Measurements from ENCODE around the gene CCDC110.

Gene CCDC110

GRCh38 chr4:185488650-185489049, 17.1 kb upstream of the CCDC110 start:
- DNase-seq (ENCODE audit: extremely low spot score): no peak
- POLR2A ChIA-PET: no interaction called here
- CTCF ChIA-PET: no interaction called here
- TF ChIP-seq FOXK2 (IDR thresholded peaks at IDR 0.05) (no peak), ELF4 (IDR thresholded peaks at IDR 0.05) (no peak), SUZ12 (IDR thresholded peaks at IDR 0.05) (no peak), BHLHE40 (IDR thresholded peaks at IDR 0.05; ENCODE audit: borderline replicate concordance) (no peak), LEF1 (IDR thresholded peaks at IDR 0.05; ENCODE audit: borderline replicate concordance) (no peak), FOXA1 (IDR thresholded peaks at IDR 0.05) (no peak), FOXM1 (IDR thresholded peaks at IDR 0.05; ENCODE audit: borderline replicate concordance) (no peak), NFRKB (IDR thresholded peaks at IDR 0.05) (no peak), SP1 (IDR thresholded peaks at IDR 0.05) (no peak), TARDBP (IDR thresholded peaks at IDR 0.05) (no peak), ARNT (IDR thresholded peaks at IDR 0.05) (no peak), ZNF384 (IDR thresholded peaks at IDR 0.05) (no peak), HDGF (IDR thresholded peaks at IDR 0.05; ENCODE audit: borderline replicate concordance) (no peak), L3MBTL2 (conservative IDR thresholded peaks at IDR 0.05) (no peak), CTBP1 (IDR thresholded peaks at IDR 0.05; ENCODE audit: borderline replicate concordance) (no peak), PKNOX1 (IDR thresholded peaks at IDR 0.05) (no peak)

GRCh38 chr4:185481401-185481800, 9.9 kb upstream of the CCDC110 start:
- no peak for TF ChIP-seq LEF1 (IDR thresholded peaks at IDR 0.05; ENCODE audit: borderline replicate concordance)
- POLR2A ChIA-PET: interaction anchor here (1.1 kb wide), 1 partner anchor 56 kb away, joined by 4 read pairs; no protein-coding TSS in a partner anchor
- CTCF ChIA-PET: interaction anchor here (0.6 kb wide), 1 partner anchor 117 kb away, joined by 3 read pairs; no protein-coding TSS in a partner anchor

GRCh38 chr4:185480016-185480732, 8.6 kb upstream of the CCDC110 start:
- no peak for DNase-seq (ENCODE audit: extremely low spot score)
- ChIA-PET CTCF (interaction anchor here (0.6 to 0.7 kb wide), 2 partner anchors 417 to 1005 kb away, joined by 3 to 4 read pairs; no protein-coding TSS in a partner anchor), POLR2A (no interaction called here)

More at GRCh38 chr4:185481401-185481800, 9.9 kb upstream of the CCDC110 start:
- DNase-seq (ENCODE audit: extremely low spot score): no peak

GRCh38 chr4:185479507-185479971, 8.0 kb upstream of the CCDC110 start:
- TF ChIP-seq ELF4 (IDR thresholded peaks at IDR 0.05): no peak
- TF ChIP-seq SP1 (IDR thresholded peaks at IDR 0.05): no peak
- no peak for TF ChIP-seq LEF1 (IDR thresholded peaks at IDR 0.05; ENCODE audit: borderline replicate concordance)
- no peak for TF ChIP-seq HDGF (IDR thresholded peaks at IDR 0.05; ENCODE audit: borderline replicate concordance)
- TF ChIP-seq SUZ12 (IDR thresholded peaks at IDR 0.05): no peak
- no peak for TF ChIP-seq PKNOX1 (IDR thresholded peaks at IDR 0.05)
- TF ChIP-seq L3MBTL2 (conservative IDR thresholded peaks at IDR 0.05): no peak
- TF ChIP-seq CTBP1 (IDR thresholded peaks at IDR 0.05; ENCODE audit: borderline replicate concordance): no peak
- no peak for TF ChIP-seq TARDBP (IDR thresholded peaks at IDR 0.05)
- TF ChIP-seq ZNF384 (IDR thresholded peaks at IDR 0.05): no peak
- TF ChIP-seq BHLHE40 (IDR thresholded peaks at IDR 0.05; ENCODE audit: borderline replicate concordance): no peak
- no peak for TF ChIP-seq FOXK2 (IDR thresholded peaks at IDR 0.05)
- TF ChIP-seq FOXM1 (IDR thresholded peaks at IDR 0.05; ENCODE audit: borderline replicate concordance): no peak
- TF ChIP-seq NFRKB (IDR thresholded peaks at IDR 0.05): no peak
- no peak for TF ChIP-seq FOXA1 (IDR thresholded peaks at IDR 0.05)
- TF ChIP-seq ARNT (IDR thresholded peaks at IDR 0.05): no peak
- POLR2A ChIA-PET: no interaction called here
- CTCF ChIA-PET: interaction anchor here (0.6 to 0.7 kb wide), 2 partner anchors 418 to 1004 kb away, joined by 3 to 4 read pairs; no protein-coding TSS in a partner anchor
- DNase-seq (ENCODE audit: extremely low spot score): no peak

More at GRCh38 chr4:185480016-185480732, 8.6 kb upstream of the CCDC110 start:
- TF ChIP-seq ZNF384 (IDR thresholded peaks at IDR 0.05) (no peak), CTBP1 (IDR thresholded peaks at IDR 0.05; ENCODE audit: borderline replicate concordance) (no peak), FOXM1 (IDR thresholded peaks at IDR 0.05; ENCODE audit: borderline replicate concordance) (no peak), ELF4 (IDR thresholded peaks at IDR 0.05) (no peak), ARNT (IDR thresholded peaks at IDR 0.05) (no peak), SUZ12 (IDR thresholded peaks at IDR 0.05) (no peak), L3MBTL2 (conservative IDR thresholded peaks at IDR 0.05) (no peak), FOXK2 (IDR thresholded peaks at IDR 0.05) (no peak), PKNOX1 (IDR thresholded peaks at IDR 0.05) (no peak), BHLHE40 (IDR thresholded peaks at IDR 0.05; ENCODE audit: borderline replicate concordance) (no peak), HDGF (IDR thresholded peaks at IDR 0.05; ENCODE audit: borderline replicate concordance) (no peak), LEF1 (IDR thresholded peaks at IDR 0.05; ENCODE audit: borderline replicate concordance) (no peak), NFRKB (IDR thresholded peaks at IDR 0.05) (no peak), SP1 (IDR thresholded peaks at IDR 0.05) (no peak), FOXA1 (IDR thresholded peaks at IDR 0.05) (no peak), TARDBP (IDR thresholded peaks at IDR 0.05) (no peak)

- TF ChIP-seq TARDBP (IDR thresholded peaks at IDR 0.05) (no peak), ZNF384 (IDR thresholded peaks at IDR 0.05) (no peak), LEF1 (IDR thresholded peaks at IDR 0.05; ENCODE audit: borderline replicate concordance) (no peak), SUZ12 (IDR thresholded peaks at IDR 0.05) (no peak), FOXM1 (IDR thresholded peaks at IDR 0.05; ENCODE audit: borderline replicate concordance) (no peak)
- CTCF ChIA-PET: interaction anchor here (0.6 to 2.0 kb wide), 3 partner anchors 125 to 626 kb away, joined by 3 to 7 read pairs (median 3); no protein-coding TSS in a partner anchor
These were observed 1.7 kb upstream of the CCDC110 start for GRCh38 chr4:185473247-185473646.

More at GRCh38 chr4:185473247-185473646, 1.7 kb upstream of the CCDC110 start:
- POLR2A ChIA-PET: interaction anchor here (0.8 kb wide), 1 partner anchor 77 kb away, joined by 3 read pairs; the partner anchor contains the start of gene ANKRD37
- DNase-seq (ENCODE audit: extremely low spot score): no peak
